H9 (cell line): Measurements from ENCODE around the gene C2CD4A. TPM values are rescaled to one million over a fixed set of nuclear protein-coding genes. Genes with fewer than 3 reads are reported as not detected.

Experiments
- DNase-seq: peaks from one replicate; pipeline ENCODE4 v3.0.0-alpha.2; 2017
- H2AFZ ChIP-seq: one replicate; pipeline ENCODE4 v1.6.1; 2013; ENCODE audit warnings: mild to moderate bottlenecking, low read length, control low read depth, moderate library complexity
- H2AK5ac ChIP-seq: 2 replicates; pipeline ENCODE4 v1.6.1; 2013; ENCODE audit warnings: low read length, control low read depth, mixed read lengths; ENCODE audit not compliant: insufficient read length
- H2BK120ac ChIP-seq: one replicate; pipeline ENCODE4 v1.6.1; 2013; ENCODE audit warnings: low read depth, mild to moderate bottlenecking, low read length, control low read depth, inconsistent platforms; ENCODE audit not compliant: poor library complexity, severe bottlenecking
- H2BK12ac ChIP-seq: 2 replicates; pipeline ENCODE4 v1.6.1; 2013; ENCODE audit warnings: low read length, control low read depth, mixed read lengths, low read depth; ENCODE audit not compliant: insufficient read length
- H2BK15ac ChIP-seq: 2 replicates; pipeline ENCODE4 v1.6.1; 2013; ENCODE audit warnings: low read depth, low read length, control low read depth
- H2BK20ac ChIP-seq: one replicate; pipeline ENCODE4 v1.6.1; 2013; ENCODE audit warnings: low read depth, mild to moderate bottlenecking, low read length, control low read depth, inconsistent platforms; ENCODE audit not compliant: poor library complexity, severe bottlenecking
- H2BK5ac ChIP-seq: 2 replicates; pipeline ENCODE4 v1.6.1; 2013; ENCODE audit warnings: low read length, control low read depth, mixed read lengths; ENCODE audit not compliant: insufficient read length
- H3K14ac ChIP-seq: 2 replicates; pipeline ENCODE4 v1.6.1; 2013; ENCODE audit warnings: low read length, control low read depth; ENCODE audit not compliant: insufficient read depth
- H3K18ac ChIP-seq: 2 replicates; pipeline ENCODE4 v1.6.1; 2013; ENCODE audit warnings: low read depth, mild to moderate bottlenecking, mixed read lengths, low read length, control low read depth; ENCODE audit not compliant: insufficient read length
- H3K23ac ChIP-seq: 2 replicates; pipeline ENCODE4 v1.6.1; 2013; ENCODE audit warnings: low read length, control low read depth, mixed read lengths, low read depth; ENCODE audit not compliant: insufficient read length
- H3K23me2 ChIP-seq: 2 replicates; pipeline ENCODE4 v1.6.1; 2013; ENCODE audit warnings: low read depth, mild to moderate bottlenecking, mixed read lengths, low read length, control low read depth; ENCODE audit not compliant: insufficient read length, poor library complexity, severe bottlenecking
- H3K27ac ChIP-seq: 2 replicates; pipeline ENCODE4 v1.5.1; 2013; ENCODE audit warnings: low read length, control low read depth, mixed read lengths, low read depth; ENCODE audit not compliant: insufficient read length
- H3K27me3 ChIP-seq: 2 replicates; pipeline ENCODE4 v1.6.1; 2013; ENCODE audit warnings: low read length, control low read depth, inconsistent platforms; ENCODE audit not compliant: insufficient read depth
- H3K4ac ChIP-seq: 2 replicates; pipeline ENCODE4 v1.6.1; 2013; ENCODE audit warnings: low read depth, mild to moderate bottlenecking, control low read depth, inconsistent platforms, low read length, moderate library complexity
- H3K4me1 ChIP-seq: 2 replicates; pipeline ENCODE4 v1.6.1; 2013; ENCODE audit warnings: low read length, control low read depth, inconsistent platforms; ENCODE audit not compliant: insufficient read depth
- H3K4me2 ChIP-seq: 2 replicates; pipeline ENCODE4 v1.6.1; 2013; ENCODE audit warnings: low read length, control low read depth, mixed read lengths; ENCODE audit not compliant: insufficient read length, insufficient read depth
- H3K56ac ChIP-seq: 2 replicates; pipeline ENCODE4 v1.6.1; 2013; ENCODE audit warnings: low read depth, mild to moderate bottlenecking, mixed read lengths, low read length, control low read depth; ENCODE audit not compliant: insufficient read length
- H3K79me1 ChIP-seq: 2 replicates; pipeline ENCODE4 v1.6.1; 2013; ENCODE audit warnings: low read depth, mild to moderate bottlenecking, moderate library complexity, low read length, control low read depth, inconsistent platforms; ENCODE audit not compliant: insufficient read depth, poor library complexity, severe bottlenecking
- H3K79me2 ChIP-seq: 2 replicates; pipeline ENCODE4 v1.6.1; 2013; ENCODE audit warnings: low read length, control low read depth, inconsistent platforms; ENCODE audit not compliant: insufficient read depth
- H3K9ac ChIP-seq: 2 replicates; pipeline ENCODE4 v1.6.1; 2013; ENCODE audit warnings: low read length, control low read depth, mixed read lengths; ENCODE audit not compliant: insufficient read length; ENCODE audit errors: extremely low read depth
- H3K9me3 ChIP-seq: one replicate; pipeline ENCODE4 v1.6.1; 2013; ENCODE audit warnings: low read depth, low read length, inconsistent platforms; ENCODE audit not compliant: control insufficient read depth
- H3T11ph ChIP-seq: one replicate; pipeline ENCODE4 v1.6.1; 2013; ENCODE audit warnings: mild to moderate bottlenecking, low read length, control low read depth, inconsistent platforms
- H4K20me1 ChIP-seq: one replicate; pipeline ENCODE4 v1.6.1; 2013; ENCODE audit not compliant: control insufficient read depth, insufficient read length, insufficient read depth
- H4K5ac ChIP-seq: 2 replicates; pipeline ENCODE4 v1.6.1; 2013; ENCODE audit warnings: low read depth, mild to moderate bottlenecking, mixed read lengths, low read length, control low read depth; ENCODE audit not compliant: insufficient read length
- H4K8ac ChIP-seq: replicated peaks from 2 replicates; pipeline ENCODE4 v1.6.1; 2013; ENCODE audit warnings: low read length, control low read depth, mixed read lengths, low read depth; ENCODE audit not compliant: insufficient read length
- H4K91ac ChIP-seq: 2 replicates; pipeline ENCODE4 v1.6.1; 2013; ENCODE audit warnings: low read depth, mild to moderate bottlenecking, moderate library complexity, mixed read lengths, low read length, control low read depth; ENCODE audit not compliant: insufficient read length
- H3K27ac Mint-ChIP-seq, 3 experiments: 2 replicates in 2 of 3; 3 replicates in 1 of 3; pipeline ENCODE4 v1.8.0; 2020 to 2021; ENCODE audit warnings: mixed read lengths in 3 of 3, mild to moderate bottlenecking in 1 of 3, moderate library complexity in 1 of 3
- H3K27me3 Mint-ChIP-seq: 2 replicates; pipeline ENCODE4 v1.8.0; 2021; ENCODE audit warnings: low read depth, mild to moderate bottlenecking, moderate library complexity, mixed read lengths
- H3K36me3 Mint-ChIP-seq, 3 experiments: 2 replicates in 2 of 3; 3 replicates in 1 of 3; pipeline ENCODE4 v1.8.0; 2020 to 2021; ENCODE audit warnings: low read depth in 3 of 3, mixed read lengths in 3 of 3; ENCODE audit not compliant: insufficient read depth in 1 of 3
- H3K4me1 Mint-ChIP-seq, 2 experiments: 2 replicates each; pipeline ENCODE4 v1.8.0; 2020; ENCODE audit warnings: mixed read lengths in 2 of 2
- H3K4me3 Mint-ChIP-seq, 2 experiments: 2 replicates in 1 of 2; 3 replicates in 1 of 2; pipeline ENCODE4 v1.8.0; 2020 to 2021; ENCODE audit warnings: mild to moderate bottlenecking in 2 of 2, mixed read lengths in 2 of 2, moderate library complexity in 1 of 2
- H3K9me3 Mint-ChIP-seq, 2 experiments: 2 replicates in 1 of 2; 3 replicates in 1 of 2; pipeline ENCODE4 v1.8.0; 2020; ENCODE audit warnings: mild to moderate bottlenecking in 2 of 2, mixed read lengths in 2 of 2, moderate library complexity in 1 of 2
- WGBS: extraction: QIAGEN DNeasy Blood & Tissue Kit; methylation state at CpG from one replicate; pipeline ENCODE4 v1.1.7; 2013; ENCODE audit warnings: missing lambda C conversion rate, low lambda C conversion rate, mixed read lengths; ENCODE audit not compliant: insufficient read length; ENCODE audit errors: extremely low coverage; 5-methylcytosine and 5-hydroxymethylcytosine counted together
- total RNA-seq: library from RNA; stranded (reverse); gene quantifications from 2 replicates; pipeline ENCODE4 v1.2.1, GENCODE V29; 2021
- TF ChIP-seq, protein P1 (sequence below): fragments of 200-600 bp; sonication (generic); conservative IDR thresholded peaks from 3 replicates; pipeline ENCODE4 v1.8.0; 2021; ENCODE audit warnings: antibody characterized with exemption, mild to moderate bottlenecking

Gene C2CD4A
- total RNA-seq, 1 experiment from 2014 or later: not detected

DNA sequence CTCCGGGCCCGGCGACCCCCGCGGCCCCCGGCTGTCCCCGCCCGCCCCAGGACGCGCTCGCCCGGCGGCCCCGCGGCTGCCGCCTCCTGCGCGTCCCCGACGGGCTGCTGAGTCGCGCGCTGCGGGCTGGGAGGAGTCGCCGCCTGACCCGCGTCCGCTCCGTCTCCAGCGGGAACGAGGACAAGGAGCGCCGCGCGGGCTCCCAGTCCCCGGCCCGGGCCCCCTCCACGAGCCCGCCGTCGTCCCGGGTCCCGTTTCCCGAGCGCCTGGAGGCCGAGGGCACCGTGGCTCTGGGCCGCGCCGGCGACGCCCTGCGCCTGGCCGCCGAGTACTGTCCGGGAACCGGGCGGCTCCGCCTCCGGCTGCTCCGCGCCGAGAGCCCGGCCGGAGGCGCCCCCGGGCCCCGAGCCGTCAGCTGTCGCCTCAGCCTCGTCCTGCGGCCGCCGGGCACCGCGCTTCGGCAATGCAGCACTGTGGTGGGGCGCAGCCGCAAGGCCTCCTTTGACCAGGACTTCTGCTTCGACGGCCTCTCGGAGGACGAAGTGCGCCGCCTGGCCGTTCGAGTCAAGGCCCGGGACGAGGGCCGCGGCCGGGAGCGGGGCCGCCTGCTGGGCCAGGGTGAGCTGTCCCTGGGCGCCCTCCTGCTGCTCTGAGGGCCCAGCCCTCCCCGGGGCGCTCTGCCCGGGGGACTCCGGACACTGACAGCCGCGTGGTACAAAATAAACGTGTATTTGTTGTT lies 1.5 kb downstream of the C2CD4A start:
- no peak overlapping the region for H4K8ac ChIP-seq
- H2BK5ac ChIP-seq: no peak overlapping the region
- H3K23ac ChIP-seq: no peak overlapping the region
- H3K4me1 ChIP-seq: no peaks in the 10 kb centered on the region; the same call in 1 of the 2 replicates
- no peak overlapping the region for H3K4ac ChIP-seq
- H2AK5ac ChIP-seq: no peak overlapping the region
- H3K56ac ChIP-seq: no peak overlapping the region
- peaks cover 17% of the 10 kb centered on the region for H3K23me2 ChIP-seq
- no peaks in the 10 kb centered on the region for H3K36me3 Mint-ChIP-seq
- H4K5ac ChIP-seq: no peak overlapping the region
- H3K27ac ChIP-seq: no peak overlapping the region
- H3T11ph ChIP-seq: no peak overlapping the region
- H3K27me3 Mint-ChIP-seq: peaks cover 68% of the 10 kb centered on the region
- H3K4me2 ChIP-seq: no peak overlapping the region
- DNase-seq: peak; percentile 65
- H3K27me3 ChIP-seq: peaks cover 18% of the 10 kb centered on the region
- no peak overlapping the region for H2BK20ac ChIP-seq
- no peaks in the 10 kb centered on the region for H4K20me1 ChIP-seq
- H3K27ac Mint-ChIP-seq: no peak overlapping the region
- no peaks in the 10 kb centered on the region for H3K79me2 ChIP-seq
- no peak overlapping the region for H3K18ac ChIP-seq
- no peaks in the 10 kb centered on the region; a peak in 1 of 5 replicates for H3K9me3 Mint-ChIP-seq
- no peak overlapping the region for H2BK12ac ChIP-seq
- no peak overlapping the region for H4K91ac ChIP-seq
- peaks cover 16 to 18% of the 10 kb centered on the region in 2 experiments for H3K4me1 Mint-ChIP-seq
- no peaks in the 10 kb centered on the region for H3K9me3 ChIP-seq
- H2BK15ac ChIP-seq: no peak overlapping the region
- H3K4me3 Mint-ChIP-seq: peak overlapping the region; percentile 40 to 74; a peak in 4 of 5 replicates
- H3K79me1 ChIP-seq: no peaks in the 10 kb centered on the region
- TF ChIP-seq, protein P1, sequence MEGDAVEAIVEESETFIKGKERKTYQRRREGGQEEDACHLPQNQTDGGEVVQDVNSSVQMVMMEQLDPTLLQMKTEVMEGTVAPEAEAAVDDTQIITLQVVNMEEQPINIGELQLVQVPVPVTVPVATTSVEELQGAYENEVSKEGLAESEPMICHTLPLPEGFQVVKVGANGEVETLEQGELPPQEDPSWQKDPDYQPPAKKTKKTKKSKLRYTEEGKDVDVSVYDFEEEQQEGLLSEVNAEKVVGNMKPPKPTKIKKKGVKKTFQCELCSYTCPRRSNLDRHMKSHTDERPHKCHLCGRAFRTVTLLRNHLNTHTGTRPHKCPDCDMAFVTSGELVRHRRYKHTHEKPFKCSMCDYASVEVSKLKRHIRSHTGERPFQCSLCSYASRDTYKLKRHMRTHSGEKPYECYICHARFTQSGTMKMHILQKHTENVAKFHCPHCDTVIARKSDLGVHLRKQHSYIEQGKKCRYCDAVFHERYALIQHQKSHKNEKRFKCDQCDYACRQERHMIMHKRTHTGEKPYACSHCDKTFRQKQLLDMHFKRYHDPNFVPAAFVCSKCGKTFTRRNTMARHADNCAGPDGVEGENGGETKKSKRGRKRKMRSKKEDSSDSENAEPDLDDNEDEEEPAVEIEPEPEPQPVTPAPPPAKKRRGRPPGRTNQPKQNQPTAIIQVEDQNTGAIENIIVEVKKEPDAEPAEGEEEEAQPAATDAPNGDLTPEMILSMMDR: peak; percentile 25; the same call in 1 of the 3 replicates
- H3K9ac ChIP-seq: no peak overlapping the region
- WGBS: no CpG with 5 or more reads among the region's 103 CpGs
- no peak overlapping the region; the same call in 1 of the 2 replicates for H3K14ac ChIP-seq
- no peak overlapping the region for H2AFZ ChIP-seq
- no peak overlapping the region for H2BK120ac ChIP-seq
